Measurements from ENCODE around the gene PDE4C. TPM values are rescaled to one million over a fixed set of nuclear protein-coding genes. Genes with fewer than 3 reads are reported as not detected.

PDE4C gene
- total RNA-seq (2022; extraction: Qiagen RNA extraction; ENCODE audit: low read depth), result 0.27 to 0.50 TPM in 2 of 5 replicates, not detected in the others

DNA sequence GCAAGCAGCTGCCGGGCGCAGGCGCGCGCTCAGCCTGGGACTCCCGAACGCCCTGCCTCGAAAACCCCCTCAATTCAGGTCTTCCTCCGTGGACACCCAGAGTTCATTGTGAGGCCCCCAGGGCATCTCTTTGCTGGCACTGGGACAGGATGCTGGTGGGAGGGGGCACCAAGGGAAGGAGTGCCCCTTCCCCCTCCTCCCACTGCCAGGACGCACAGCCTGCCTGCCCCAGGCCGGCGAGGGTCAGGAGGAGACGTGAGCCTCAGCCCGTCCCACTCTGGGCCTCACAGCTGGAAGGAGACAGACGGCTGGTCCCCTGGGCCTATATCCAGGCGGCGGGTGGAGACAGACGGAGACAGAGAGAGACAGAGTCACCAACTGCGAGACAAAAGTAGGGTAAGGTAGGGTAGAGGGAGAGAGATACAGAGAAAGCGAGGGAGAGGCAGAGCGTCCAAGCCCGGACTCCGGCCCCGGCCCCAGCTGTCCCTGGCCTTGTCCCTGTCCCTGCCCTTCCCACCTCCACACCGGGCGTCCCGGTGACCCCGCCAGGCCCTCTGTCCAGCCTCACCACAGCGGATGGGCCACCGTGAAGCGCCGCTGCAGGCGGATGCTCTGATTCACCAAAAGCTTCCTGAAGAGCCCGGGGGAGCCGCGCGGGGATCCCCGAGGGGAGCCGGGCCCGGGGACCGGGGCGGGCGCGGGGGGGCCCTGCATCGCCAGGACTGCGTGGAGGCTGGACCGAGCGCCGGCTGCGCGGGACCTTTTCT lies at the start of gene PDE4C:
Gene PDE4C (minus strand): TSS at position 737 of the 767 bp plus-strand sequence. CDS start 23 bp downstream, at position 714.

GRCh38 chr19:18274219-18274780 lies 48.1 kb upstream of the PDE4C start, which contains the start of gene IQCN:
TSS of gene IQCN (minus strand) at chr19:18274452. CDS start at chr19:18269478, 4,974 bp downstream.

GRCh38 chr19:18203863-18204393 lies 22.3 kb downstream of the PDE4C start, which contains the start of gene RAB3A:
TSS of gene RAB3A (minus strand) at chr19:18204042. CDS start at chr19:18202740, 1,302 bp downstream.

GRCh38 chr19:18192673-18193387 lies 33.4 kb downstream of the PDE4C start, which contains the start of gene MPV17L2:
TSS of gene MPV17L2 (plus strand) at chr19:18193218. CDS start at chr19:18193282, 64 bp downstream.

Other genes starting within 250 kb of the PDE4C start
- gene ARRDC2, start 218.3 kb downstream of the PDE4C start, total RNA-seq (2022; extraction: Qiagen RNA extraction; ENCODE audit: low read depth), result 18.4 to 28.5 TPM (median 27.6 TPM) in 5 replicates
- gene IL12RB1, start 139.5 kb downstream of the PDE4C start, total RNA-seq (2022; extraction: Qiagen RNA extraction; ENCODE audit: low read depth), result not detected in 5 replicates
- gene MAST3, start 128.7 kb downstream of the PDE4C start, total RNA-seq (2022; extraction: Qiagen RNA extraction; ENCODE audit: low read depth), result 1.6 to 2.2 TPM (median 1.8 TPM) in 5 replicates
- gene PIK3R2, start 73.3 kb downstream of the PDE4C start, total RNA-seq (2022; extraction: Qiagen RNA extraction; ENCODE audit: low read depth), result 3.0 to 13.4 TPM (median 9.3 TPM) in 5 replicates
- gene IFI30, start 52.6 kb downstream of the PDE4C start, total RNA-seq (2022; extraction: Qiagen RNA extraction; ENCODE audit: low read depth), result 10.4 to 22.0 TPM (median 15.3 TPM) in 5 replicates
- 9.0 to 13.3 TPM (median 10.7 TPM) in 5 replicates for gene MPV17L2, start 33.2 kb downstream of the PDE4C start, total RNA-seq (2022; extraction: Qiagen RNA extraction; ENCODE audit: low read depth)
- gene RAB3A, start 22.4 kb downstream of the PDE4C start, total RNA-seq (2022; extraction: Qiagen RNA extraction; ENCODE audit: low read depth), result 0.53 to 1.1 TPM (median 0.57 TPM) in 5 replicates
- gene IQCN, start 48.0 kb upstream of the PDE4C start, total RNA-seq (2022; extraction: Qiagen RNA extraction; ENCODE audit: low read depth), result 0.32 to 0.49 TPM (median 0.40 TPM) in 5 replicates
- 35.1 to 63.5 TPM (median 51.7 TPM) in 5 replicates for gene JUND, start 55.2 kb upstream of the PDE4C start, total RNA-seq (2022; extraction: Qiagen RNA extraction; ENCODE audit: low read depth)
- 228 to 256 TPM (median 239 TPM) in 5 replicates for gene LSM4, start 96.6 kb upstream of the PDE4C start, total RNA-seq (2022; extraction: Qiagen RNA extraction; ENCODE audit: low read depth)
- 2.6 to 3.1 TPM (median 2.6 TPM) in 5 replicates for gene PGPEP1, start 114.2 kb upstream of the PDE4C start, total RNA-seq (2022; extraction: Qiagen RNA extraction; ENCODE audit: low read depth)
- 30.3 to 66.7 TPM (median 56.0 TPM) in 5 replicates for gene GDF15, start 159.7 kb upstream of the PDE4C start, total RNA-seq (2022; extraction: Qiagen RNA extraction; ENCODE audit: low read depth)
- not detected in 5 replicates for gene LRRC25, start 171.2 kb upstream of the PDE4C start, total RNA-seq (2022; extraction: Qiagen RNA extraction; ENCODE audit: low read depth)
- gene SSBP4, start 193.0 kb upstream of the PDE4C start, total RNA-seq (2022; extraction: Qiagen RNA extraction; ENCODE audit: low read depth), result 34.1 to 57.9 TPM (median 51.4 TPM) in 5 replicates
- 27.1 to 47.3 TPM (median 45.2 TPM) in 5 replicates for gene ISYNA1, start 211.7 kb upstream of the PDE4C start, total RNA-seq (2022; extraction: Qiagen RNA extraction; ENCODE audit: low read depth)